ENCODE measurements around the gene CLCN7. TPM values are rescaled to one million over a fixed set of nuclear protein-coding genes. Genes with fewer than 3 reads are reported as not detected.

Gene CLCN7
- total and polyA plus RNA-seq, 2 of the 8 experiments (the other 6 are each of a cell fraction or from before 2014, with no cell fraction given), result 38.6 to 81.5 TPM

DNA sequence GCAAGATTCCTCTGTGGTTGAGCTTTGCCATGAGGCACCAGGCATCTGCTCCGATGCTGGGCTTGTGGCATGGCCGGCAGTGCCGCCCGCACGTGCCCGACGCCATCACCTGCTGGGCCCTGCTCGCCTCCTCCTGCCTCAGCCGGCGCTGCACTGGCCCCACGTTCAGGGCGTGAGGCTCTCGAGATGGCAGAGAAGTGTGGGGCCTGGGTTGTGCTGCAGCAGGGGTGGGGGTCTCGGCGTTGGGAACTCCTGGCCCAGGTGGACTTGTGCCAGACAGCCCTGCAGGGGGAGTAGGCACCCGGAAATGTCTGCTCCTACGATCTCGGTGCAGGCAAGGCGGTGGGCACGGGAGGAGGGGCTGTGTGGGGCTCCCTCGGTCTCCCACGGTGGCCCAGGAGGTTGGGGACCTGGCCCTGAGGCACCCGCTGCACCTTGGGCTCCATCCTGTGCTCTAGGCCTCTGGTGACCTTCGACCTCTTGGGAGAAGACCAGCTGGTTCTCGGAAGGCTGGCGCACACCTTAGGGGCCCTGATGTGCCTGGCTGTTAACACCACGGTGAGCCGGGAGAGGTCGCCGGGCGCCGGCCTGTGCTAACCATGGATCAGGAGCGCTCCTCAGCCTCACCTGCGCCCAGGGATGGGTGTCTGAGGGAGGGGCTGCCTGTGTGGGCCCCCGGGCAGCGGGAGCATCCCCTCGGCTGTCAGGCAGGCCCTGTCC is 31.8 kb upstream of the CLCN7 start:
- POLR2A ChIA-PET (ENCODE audit: partially characterized antibody), result interaction anchor here (1.0 to 10.3 kb wide), 6 partner anchors 9 to 26 kb away, joined by 3 to 175 read pairs (median 4); partner anchors contain the start of genes PTX4 and TELO2
- 88% methylated on average over 34 of the region's 37 CpGs; no CpG with 5 or more reads in 1 of the 2 experiments for WGBS, 2 experiments (ENCODE audit: extremely low coverage in 1 of 2, insufficient coverage in 1 of 2, insufficient read length in 1 of 2, insufficient replicate concordance in 2 of 2, low coverage in 1 of 2, low lambda C conversion rate in 2 of 2, missing lambda C conversion rate in 1 of 2)

More for the DNA sequence above, 31.8 kb upstream of the CLCN7 start:
- H3K79me2 ChIP-seq (ENCODE audit: control insufficient read depth in 1 of 2, insufficient read depth in 2 of 2, low read length in 2 of 2), result no peaks in the 10 kb centered on the region
- H4K8ac ChIP-seq (ENCODE audit: extremely low read depth, insufficient read depth, low read length), result no peak overlapping the region
- DNase-seq (ENCODE audit: low read depth in 1 of 2, low spot score in 2 of 2) (no peak), FAIRE-seq (no peak)
- H2BK5ac ChIP-seq (ENCODE audit: low read depth, low read length), result no peak overlapping the region
- no peak overlapping the region for H3K27ac ChIP-seq (ENCODE audit: low read depth, low read length)
- H3K14ac ChIP-seq (ENCODE audit: insufficient read length), result no peak overlapping the region
- H2AFZ ChIP-seq (ENCODE audit: low read length), result no peak overlapping the region
- no peak overlapping the region for H3K4me3 ChIP-seq (ENCODE audit: extremely low read depth in 1 of 4, insufficient read depth in 2 of 4, low read depth in 3 of 4, low read length in 4 of 4)
- H2BK12ac ChIP-seq (ENCODE audit: low read depth, low read length), result no peak overlapping the region
- H2BK15ac ChIP-seq (ENCODE audit: low read length), result no peak overlapping the region
- H3K18ac ChIP-seq (ENCODE audit: extremely low read depth, low read length), result no peak overlapping the region
- H3K36me3 ChIP-seq (ENCODE audit: control insufficient read depth in 2 of 4, insufficient read depth in 4 of 4, low read length in 3 of 4), result peaks cover 14 to 44% (median 21%) of the 10 kb centered on the region in 4 experiments; a peak in 7 of 8 replicates
- no peaks in the 10 kb centered on the region for H3K23me2 ChIP-seq (ENCODE audit: low read depth, low read length)
- H3K9ac ChIP-seq (replicated peaks in 1 of 4; ENCODE audit: extremely low read depth in 1 of 4, low read depth in 3 of 4, low read length in 3 of 4), result no peak overlapping the region
- CTCF ChIA-PET (ENCODE audit: partially characterized antibody), result no interaction called here
- H4K91ac ChIP-seq (replicated peaks; ENCODE audit: insufficient read length, low read length), result no peak overlapping the region
- no peak overlapping the region for H2AK5ac ChIP-seq (ENCODE audit: low read depth, low read length)
- H3K79me1 ChIP-seq (ENCODE audit: low read depth, low read length), result no peaks in the 10 kb centered on the region
- no peak overlapping the region for H4K5ac ChIP-seq (ENCODE audit: insufficient read length, low read depth, low read length)
- TF ChIP-seq TCF12 (IDR thresholded peaks at IDR 0.05; ENCODE audit: low read depth, low read length) (no peak), TEAD4 (IDR thresholded peaks at IDR 0.05; ENCODE audit: low read depth, low read length) (no peak)
- no peaks in the 10 kb centered on the region for H3K4me1 ChIP-seq (replicated peaks in 1 of 4; ENCODE audit: control insufficient read depth in 3 of 4, insufficient read depth in 4 of 4, low read length in 3 of 4)
- H3K4ac ChIP-seq (replicated peaks; ENCODE audit: insufficient read length, low read depth, low read length), result no peak overlapping the region
- peaks cover 4% of the 10 kb centered on the region in 2 experiments for H4K20me1 ChIP-seq (replicated peaks in 1 of 2; ENCODE audit: control insufficient read depth in 1 of 2, insufficient read depth in 2 of 2, low read length in 2 of 2)
- no peak overlapping the region for H3K56ac ChIP-seq (replicated peaks; ENCODE audit: insufficient read length, low read depth, low read length)
- no peak overlapping the region for H2BK120ac ChIP-seq (replicated peaks; ENCODE audit: low read depth, low read length)
- no peak overlapping the region for H3K4me2 ChIP-seq (ENCODE audit: insufficient read depth in 1 of 2, low read depth in 2 of 2, low read length in 2 of 2)
- no peak overlapping the region for H2BK20ac ChIP-seq (ENCODE audit: low read length)
- no peaks in the 10 kb centered on the region for H3K9me3 ChIP-seq (ENCODE audit: insufficient read depth in 2 of 2, low read depth in 1 of 2, low read length in 1 of 2)
- H3K27me3 ChIP-seq (replicated peaks in 1 of 4; ENCODE audit: control insufficient read depth in 3 of 4, extremely low read depth in 1 of 4, insufficient read depth in 3 of 4, low read length in 3 of 4), result no peaks in the 10 kb centered on the region
- no peak overlapping the region for H3K23ac ChIP-seq (ENCODE audit: insufficient read length)
